Muscle of leg (tissue), 11 donors: ENCODE measurements around the gene CGB1. TPM values are rescaled to one million over a fixed set of nuclear protein-coding genes. Genes with fewer than 3 reads are reported as not detected.
"Not testable (repeated sequence)": the region's sequence is repeated elsewhere in the genome, so short reads cannot be mapped to it uniquely, and the experiment has no call there.

Experiments used
- DNase-seq: peaks from one replicate; pipeline ENCODE4 v3.0.0; 2013
- H3K27ac ChIP-seq: one replicate; pipeline ENCODE4 v1.5.1; 2013; ENCODE audit warnings: mild to moderate bottlenecking, low read length, control low read depth
- H3K27me3 ChIP-seq: one replicate; pipeline ENCODE4 v1.6.1; 2013; ENCODE audit warnings: low read length; ENCODE audit not compliant: control insufficient read depth, insufficient read depth
- H3K36me3 ChIP-seq: one replicate; pipeline ENCODE4 v1.6.1; 2013; ENCODE audit warnings: low read length; ENCODE audit not compliant: control insufficient read depth, insufficient read depth
- H3K4me1 ChIP-seq: one replicate; pipeline ENCODE4 v1.6.1; 2013; ENCODE audit warnings: low read length; ENCODE audit not compliant: control insufficient read depth, insufficient read depth
- H3K4me3 ChIP-seq: one replicate; pipeline ENCODE4 v1.5.1; 2013; ENCODE audit warnings: low read length, control low read depth
- H3K9me3 ChIP-seq: replicated peaks from 2 replicates; pipeline ENCODE4 v1.6.1; 2013; ENCODE audit warnings: low read depth, low read length; ENCODE audit not compliant: control insufficient read depth
- WGBS: methylation state at CpG from one replicate; pipeline ENCODE4 v1.1.5; 2013; ENCODE audit warnings: missing lambda C conversion rate; ENCODE audit not compliant: insufficient coverage; 5-methylcytosine and 5-hydroxymethylcytosine counted together
- polyA plus RNA-seq, 8 donors: library from polyadenylated mRNA; unstranded; fragments of 120-200 nt; gene quantifications; one replicate each; pipeline versions ENCODE4 v1.2.1 to v1.2.3, GENCODE V29; 2013; ENCODE audit warnings: inconsistent platforms in 1 of 8, low replicate concordance in 1 of 8; ENCODE audit not compliant: insufficient read length in 8 of 8, insufficient read depth in 1 of 8
- total RNA-seq: library from RNA; stranded (reverse); fragments of 120-200 nt; gene quantifications from one replicate; pipeline ENCODE4 v1.2.4, GENCODE V29; 2013

Gene CGB1
- total and polyA plus RNA-seq, 9 donors: not detected

GRCh38 chr19:49042177-49042576, 5.5 kb upstream of the CGB1 start:
- no peak overlapping the region for H3K27ac ChIP-seq
- no peaks in the 10 kb centered on the region for H3K36me3 ChIP-seq
- no peak for DNase-seq
- H3K4me3 ChIP-seq: no peak overlapping the region
- no peaks in the 10 kb centered on the region for H3K4me1 ChIP-seq
- WGBS: 73% methylated on average over 11 of the region's 17 CpGs
- H3K9me3 ChIP-seq: no peaks in the 10 kb centered on the region
- no peaks in the 10 kb centered on the region for H3K27me3 ChIP-seq

GRCh38 chr19:49039736-49040135, 3.0 kb upstream of the CGB1 start:
- not testable (repeated sequence) for H3K4me1 ChIP-seq, H3K36me3 ChIP-seq, H3K27ac ChIP-seq, H3K4me3 ChIP-seq, H3K9me3 ChIP-seq, DNase-seq, H3K27me3 ChIP-seq
- no CpG with 5 or more reads among the region's 9 CpGs for WGBS

GRCh38 chr19:49038557-49039276, 2.0 kb upstream of the CGB1 start:
- not testable (repeated sequence) for H3K27ac ChIP-seq, H3K4me3 ChIP-seq, DNase-seq, H3K9me3 ChIP-seq, H3K27me3 ChIP-seq, H3K36me3 ChIP-seq, H3K4me1 ChIP-seq
- WGBS: 87% methylated on average over 26 of the region's 26 CpGs

GRCh38 chr19:49038111-49038510, 1.4 kb upstream of the CGB1 start:
- not testable (repeated sequence) for H3K4me1 ChIP-seq, H3K9me3 ChIP-seq, H3K4me3 ChIP-seq, H3K27ac ChIP-seq, DNase-seq, H3K27me3 ChIP-seq, H3K36me3 ChIP-seq
- no CpG with 5 or more reads among the region's 8 CpGs for WGBS

- H3K4me3 ChIP-seq, DNase-seq, H3K4me1 ChIP-seq, H3K36me3 ChIP-seq, H3K27ac ChIP-seq, H3K27me3 ChIP-seq, H3K9me3 ChIP-seq: not testable (repeated sequence)
- WGBS: 41% methylated on average over 7 of the region's 28 CpGs
Measured at GRCh38 chr19:49031642-49032301, 4.9 kb downstream of the CGB1 start, which contains the start of gene CGB2. CGB2 (plus strand) TSS chr19:49031890; CDS start chr19:49032096, 206 bp downstream.

- not testable (repeated sequence) for H3K36me3 ChIP-seq, H3K9me3 ChIP-seq, DNase-seq, H3K4me1 ChIP-seq, H3K4me3 ChIP-seq, H3K27ac ChIP-seq, H3K27me3 ChIP-seq
- WGBS: no CpG with 5 or more reads among the region's 8 CpGs
Measured at GRCh38 chr19:49030323-49030722, 6.4 kb downstream of the CGB1 start.

GRCh38 chr19:49029749-49030148, 6.9 kb downstream of the CGB1 start:
- DNase-seq, H3K27me3 ChIP-seq, H3K9me3 ChIP-seq, H3K4me3 ChIP-seq, H3K36me3 ChIP-seq, H3K4me1 ChIP-seq, H3K27ac ChIP-seq: not testable (repeated sequence)
- WGBS: no CpG with 5 or more reads among the region's 14 CpGs

GRCh38 chr19:49028686-49029085, 8.0 kb downstream of the CGB1 start:
- DNase-seq, H3K4me1 ChIP-seq: not testable (repeated sequence)
- WGBS: no CpG with 5 or more reads among the region's 9 CpGs

GRCh38 chr19:49025599-49025998, 11.1 kb downstream of the CGB1 start:
- not testable (repeated sequence) for H3K36me3 ChIP-seq, H3K27ac ChIP-seq, H3K4me3 ChIP-seq, H3K9me3 ChIP-seq, H3K4me1 ChIP-seq, DNase-seq
- 84% methylated on average over 8 of the region's 23 CpGs for WGBS
- peaks cover 11% of the 10 kb centered on the region for H3K27me3 ChIP-seq

More at GRCh38 chr19:49028686-49029085, 8.0 kb downstream of the CGB1 start:
- not testable (repeated sequence) for H3K27ac ChIP-seq, H3K27me3 ChIP-seq, H3K4me3 ChIP-seq, H3K36me3 ChIP-seq, H3K9me3 ChIP-seq

GRCh38 chr19:49025088-49025487, 11.6 kb downstream of the CGB1 start:
- H3K4me1 ChIP-seq, H3K9me3 ChIP-seq, H3K36me3 ChIP-seq, DNase-seq, H3K27ac ChIP-seq, H3K4me3 ChIP-seq: not testable (repeated sequence)
- no CpG with 5 or more reads among the region's 6 CpGs for WGBS
- H3K27me3 ChIP-seq: peaks cover 16% of the 10 kb centered on the region
